ENCODE results near the gene NRM. TPM values are rescaled to one million over a fixed set of nuclear protein-coding genes. Genes with fewer than 3 reads are reported as not detected.

NRM gene
- total RNA-seq, 1 donor from 2014 or later: 12.8 TPM

- FAIRE-seq: no peak
- peaks cover 18% of the 10 kb centered on the region for H3K36me3 ChIP-seq (ENCODE audit: insufficient read depth, low read length)
- peak overlapping the region; percentile 88 for H3K9ac ChIP-seq (ENCODE audit: low read length)
- H3K79me2 ChIP-seq (ENCODE audit: insufficient read depth, low read length): peaks cover 15% of the 10 kb centered on the region
- Mint-ChIP-seq H3K4me1 (ENCODE audit: low read depth, unreplicated experiment) (peaks cover 8% of the 10 kb centered on the region), H3K4me3 (ENCODE audit: unreplicated experiment) (peak overlapping the region; percentile 88), H3K27ac (ENCODE audit: unreplicated experiment) (peak overlapping the region; percentile 80), H3K36me3 (ENCODE audit: low read depth, unreplicated experiment) (peaks cover 34% of the 10 kb centered on the region), H3K9me3 (ENCODE audit: unreplicated experiment) (no peaks in the 10 kb centered on the region), H3K27me3 (ENCODE audit: low read depth, unreplicated experiment) (no peaks in the 10 kb centered on the region)
- H3K27me3 ChIP-seq (ENCODE audit: insufficient read depth, low read length): no peaks in the 10 kb centered on the region
- peak overlapping the region; percentile 84 for H3K4me2 ChIP-seq (ENCODE audit: low read length)
- DNase-seq (ENCODE audit: low read depth): no peak
- no peak for TF ChIP-seq CTCF (IDR thresholded peaks at IDR 0.05; ENCODE audit: insufficient read depth, low read depth, low read length)
- TF ChIP-seq EZH2 (IDR thresholded peaks at IDR 0.05; ENCODE audit: insufficient read depth, low read length): no peak
- H3K4me1 ChIP-seq (ENCODE audit: insufficient read depth, low read length): peaks cover 6% of the 10 kb centered on the region
- H3K9me3 ChIP-seq (ENCODE audit: insufficient read depth, low read depth, low read length): no peaks in the 10 kb centered on the region
- H3K27ac ChIP-seq (ENCODE audit: low read depth, low read length): peak overlapping the region; percentile 70
- peak overlapping the region; percentile 91 for H2AFZ ChIP-seq (ENCODE audit: low read depth, low read length)
- H4K20me1 ChIP-seq (ENCODE audit: insufficient read depth, low read length): peaks cover 3% of the 10 kb centered on the region
- peak overlapping the region; percentile 87 for H3K4me3 ChIP-seq (ENCODE audit: insufficient read depth, low read depth, low read length)
These were observed 43.3 kb downstream of the NRM start for GRCh38 chr6:30647242-30648116.

- Histone ChIP-seq H3K4me2 (ENCODE audit: low read length) (peak within 1 kb of the TSS; percentile 84), H3K79me2 (ENCODE audit: insufficient read depth, low read length) (peaks cover 15% of the 10 kb centered on the region), H3K36me3 (ENCODE audit: insufficient read depth, low read length) (peaks cover 11% of the 10 kb centered on the region), H3K9ac (ENCODE audit: low read length) (peak within 1 kb of the TSS; percentile 88), H3K27me3 (ENCODE audit: insufficient read depth, low read length) (no peaks in the 10 kb centered on the region), H3K9me3 (ENCODE audit: insufficient read depth, low read depth, low read length) (no peaks in the 10 kb centered on the region), H3K27ac (ENCODE audit: low read depth, low read length) (peak within 1 kb of the TSS; percentile 70), H4K20me1 (ENCODE audit: insufficient read depth, low read length) (peaks cover 3% of the 10 kb centered on the region), H3K4me3 (ENCODE audit: insufficient read depth, low read depth, low read length) (peak within 1 kb of the TSS; percentile 87), H2AFZ (ENCODE audit: low read depth, low read length) (peak within 1 kb of the TSS; percentile 91), H3K4me1 (ENCODE audit: insufficient read depth, low read length) (peaks cover 6% of the 10 kb centered on the region)
- Mint-ChIP-seq H3K27ac (ENCODE audit: unreplicated experiment) (peak within 1 kb of the TSS; percentile 80), H3K27me3 (ENCODE audit: low read depth, unreplicated experiment) (no peaks in the 10 kb centered on the region), H3K36me3 (ENCODE audit: low read depth, unreplicated experiment) (peaks cover 33% of the 10 kb centered on the region), H3K9me3 (ENCODE audit: unreplicated experiment) (no peaks in the 10 kb centered on the region), H3K4me3 (ENCODE audit: unreplicated experiment) (peak within 1 kb of the TSS; percentile 88), H3K4me1 (ENCODE audit: low read depth, unreplicated experiment) (peaks cover 8% of the 10 kb centered on the region)
- DNase-seq (ENCODE audit: low read depth): peak; percentile 70
- FAIRE-seq: no peak
- TF ChIP-seq EZH2 (IDR thresholded peaks at IDR 0.05; ENCODE audit: insufficient read depth, low read length) (no peak), CTCF (IDR thresholded peaks at IDR 0.05; ENCODE audit: insufficient read depth, low read depth, low read length) (no peak)
These were observed 44.1 kb downstream of the NRM start, which contains the start of gene C6orf136 for GRCh38 chr6:30646450-30647241. C6orf136 (plus strand) TSS chr6:30647133; CDS start chr6:30647232, 99 bp downstream.
